LHCN-M2 (cell line): Measurements from ENCODE around the gene DIPK1B. TPM values are rescaled to one million over a fixed set of nuclear protein-coding genes. Genes with fewer than 3 reads are reported as not detected.

ENCODE experiments used
- DNase-seq: peaks from one replicate; pipeline ENCODE4 v3.0.0-alpha.2; 2012; ENCODE audit warnings: low read depth
- total RNA-seq: library from RNA; depleted of rRNA; stranded (reverse); fragments of >200 nt; gene quantifications from 2 replicates; pipeline ENCODE4 v1.2.3, GENCODE V29; 2014; rRNA removed

Gene DIPK1B
- total RNA-seq, 1 experiment from 2014 or later: not detected

DNA sequence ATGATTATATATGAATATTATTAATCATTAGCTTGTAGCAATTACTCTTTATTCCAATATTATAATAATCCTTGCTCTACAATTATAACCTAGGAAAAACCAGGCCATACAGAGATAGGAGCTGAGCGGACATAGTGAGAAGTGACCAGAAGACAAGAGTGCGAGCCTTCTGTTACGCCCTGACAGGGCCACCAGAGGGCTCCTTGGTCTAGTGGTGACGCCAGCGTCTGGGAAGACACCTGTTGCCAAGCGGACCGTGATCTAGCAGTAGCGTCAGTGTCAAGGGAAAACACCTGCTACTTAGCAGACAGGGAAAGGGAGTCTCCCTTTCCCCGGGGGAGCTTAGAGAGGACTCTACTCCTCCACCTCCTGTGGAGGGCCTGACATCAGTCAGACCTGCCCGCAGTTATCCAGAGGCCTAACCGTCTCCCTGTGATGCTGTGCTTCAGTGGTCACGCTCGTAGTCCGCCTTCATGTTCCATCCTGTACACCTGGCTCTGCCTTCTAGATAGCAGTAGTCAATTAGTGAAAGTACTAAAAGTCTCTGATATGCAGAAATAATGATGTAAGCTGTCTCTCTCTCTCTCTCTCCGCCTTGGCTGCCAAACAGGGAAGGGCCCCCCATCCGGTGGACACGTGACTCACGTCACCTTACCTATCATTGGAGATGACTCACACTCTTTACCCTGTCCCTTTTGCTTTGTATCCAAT is 54.2 kb downstream of the DIPK1B start:
- peak; percentile 50 for DNase-seq

DNA sequence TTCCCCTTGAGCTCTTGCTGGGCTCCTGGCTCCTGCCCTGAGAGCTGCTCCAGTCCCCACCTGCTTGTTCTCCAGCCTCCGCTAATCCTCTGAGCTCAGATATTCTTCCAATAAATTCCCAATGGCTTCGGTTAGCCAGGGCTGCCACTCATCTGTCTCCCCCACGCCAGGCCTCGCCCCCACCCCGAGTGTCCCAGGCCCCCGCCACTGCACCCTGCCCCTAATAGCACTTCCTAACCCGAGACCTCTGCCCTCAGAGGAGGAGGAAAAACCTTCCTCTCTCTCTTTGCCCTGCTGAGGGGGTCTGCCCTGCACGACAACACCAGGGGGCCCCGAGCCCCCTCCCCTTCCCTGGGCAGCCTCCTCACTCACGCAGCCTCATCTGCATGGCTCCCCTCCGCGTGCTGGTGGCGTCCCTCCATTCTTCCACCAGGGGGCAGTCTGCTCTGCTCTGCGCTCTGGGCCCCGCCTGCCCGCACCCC is 57.4 kb downstream of the DIPK1B start:
- DNase-seq: no peak

DNA sequence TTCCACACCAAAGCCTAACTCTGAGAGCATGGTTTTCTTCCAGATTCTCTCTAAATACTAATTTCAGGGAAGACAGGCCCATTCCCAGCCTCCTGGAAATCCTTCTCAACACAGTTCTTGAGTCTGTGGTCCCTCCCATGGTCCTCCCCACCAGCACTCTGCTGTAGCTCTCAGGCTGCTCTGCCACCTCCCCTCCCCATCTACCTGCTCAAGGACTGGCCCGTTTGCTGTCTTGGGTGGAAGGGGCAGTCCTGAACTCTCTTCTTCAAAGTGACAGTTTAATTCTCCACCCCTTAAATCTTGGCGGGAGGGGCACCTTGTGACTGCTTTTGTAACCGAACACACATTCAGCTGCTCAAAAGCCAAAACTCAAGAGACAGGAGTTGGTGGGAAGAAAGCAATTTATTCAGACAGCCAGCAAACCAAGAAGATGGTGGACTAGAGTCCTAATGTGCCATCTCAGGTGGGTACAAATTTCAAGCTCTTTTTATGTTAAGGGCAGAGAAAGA is 59.6 kb downstream of the DIPK1B start:
- DNase-seq: no peak

DNA sequence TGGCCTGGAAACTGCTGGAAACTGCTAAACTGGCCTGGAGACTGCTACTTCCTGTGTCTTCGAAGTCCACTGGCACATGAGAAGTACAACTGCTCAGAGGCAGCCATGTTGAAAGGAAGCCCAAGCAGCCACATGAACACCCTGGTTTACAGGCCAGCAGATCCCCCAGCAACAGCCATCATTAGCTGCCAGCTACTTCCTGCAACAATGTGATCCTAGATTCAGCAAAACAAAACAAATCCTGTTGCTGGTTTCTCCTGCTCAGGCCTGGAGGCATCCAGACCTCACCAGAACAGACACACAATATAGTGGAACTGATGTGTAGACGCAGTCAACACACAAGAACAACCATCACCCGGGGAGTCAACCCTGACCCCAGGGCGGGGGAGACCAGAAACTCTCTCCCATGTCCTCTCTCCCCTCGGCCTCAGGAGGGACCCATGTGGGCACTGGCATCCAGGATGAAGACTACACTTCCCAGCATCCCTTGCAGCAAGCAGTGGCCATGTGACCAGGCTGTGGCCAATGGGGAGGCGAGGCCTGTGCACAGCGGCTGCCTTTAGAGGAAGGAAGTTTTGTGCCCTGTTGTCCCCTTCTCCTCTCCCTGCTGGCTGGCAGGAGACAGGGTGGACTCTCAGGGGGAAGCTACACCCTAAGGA is 61.1 kb downstream of the DIPK1B start:
- no peak for DNase-seq

Other genes with a start within 250 kb of the DIPK1B start
- 25.5 and 28.9 TPM in 2 replicates for gene SEC16A, start 229.5 kb upstream of the DIPK1B start, total RNA-seq
- gene NOTCH1, start 166.5 kb upstream of the DIPK1B start, total RNA-seq: 9.1 and 10.8 TPM in 2 replicates
- gene EGFL7, start 49.7 kb upstream of the DIPK1B start, total RNA-seq: 7.6 and 8.9 TPM in 2 replicates
- 36.2 and 40.2 TPM in 2 replicates for gene AGPAT2, start 25.1 kb upstream of the DIPK1B start, total RNA-seq
- gene LCN10, start 30.4 kb downstream of the DIPK1B start, total RNA-seq: not detected in 2 replicates
- gene LCN6, start 36.0 kb downstream of the DIPK1B start, total RNA-seq: not detected in 2 replicates
- not detected in 2 replicates for gene LCN8, start 45.7 kb downstream of the DIPK1B start, total RNA-seq
- gene LCN15, start 51.9 kb downstream of the DIPK1B start, total RNA-seq: not detected in 2 replicates
- gene TMEM141, start 78.8 kb downstream of the DIPK1B start, total RNA-seq: 61.2 and 76.3 TPM in 2 replicates
- gene CCDC183, start 83.8 kb downstream of the DIPK1B start, total RNA-seq: 1.4 TPM in 1 of 2 replicates, not detected in the other
- gene RABL6, start 95.4 kb downstream of the DIPK1B start, total RNA-seq: 83.4 and 91.3 TPM in 2 replicates
- gene AJM1, start 129.9 kb downstream of the DIPK1B start, total RNA-seq: 3.1 and 3.6 TPM in 2 replicates
- 109 and 122 TPM in 2 replicates for gene PHPT1, start 136.8 kb downstream of the DIPK1B start, total RNA-seq
- gene MAMDC4, start 139.8 kb downstream of the DIPK1B start, total RNA-seq: 3.8 and 7.2 TPM in 2 replicates
- gene EDF1, start 153.7 kb downstream of the DIPK1B start, total RNA-seq: 335 and 349 TPM in 2 replicates
- gene TRAF2, start 173.9 kb downstream of the DIPK1B start, total RNA-seq: 11.7 and 12.6 TPM in 2 replicates
- 205 and 264 TPM in 2 replicates for gene FBXW5, start 232.2 kb downstream of the DIPK1B start, total RNA-seq
- not detected in 2 replicates for gene C8G, start 232.7 kb downstream of the DIPK1B start, total RNA-seq
- not detected in 2 replicates for gene LCN12, start 239.7 kb downstream of the DIPK1B start, total RNA-seq